ENCODE data around the gene DNASE1L3.

DNA sequence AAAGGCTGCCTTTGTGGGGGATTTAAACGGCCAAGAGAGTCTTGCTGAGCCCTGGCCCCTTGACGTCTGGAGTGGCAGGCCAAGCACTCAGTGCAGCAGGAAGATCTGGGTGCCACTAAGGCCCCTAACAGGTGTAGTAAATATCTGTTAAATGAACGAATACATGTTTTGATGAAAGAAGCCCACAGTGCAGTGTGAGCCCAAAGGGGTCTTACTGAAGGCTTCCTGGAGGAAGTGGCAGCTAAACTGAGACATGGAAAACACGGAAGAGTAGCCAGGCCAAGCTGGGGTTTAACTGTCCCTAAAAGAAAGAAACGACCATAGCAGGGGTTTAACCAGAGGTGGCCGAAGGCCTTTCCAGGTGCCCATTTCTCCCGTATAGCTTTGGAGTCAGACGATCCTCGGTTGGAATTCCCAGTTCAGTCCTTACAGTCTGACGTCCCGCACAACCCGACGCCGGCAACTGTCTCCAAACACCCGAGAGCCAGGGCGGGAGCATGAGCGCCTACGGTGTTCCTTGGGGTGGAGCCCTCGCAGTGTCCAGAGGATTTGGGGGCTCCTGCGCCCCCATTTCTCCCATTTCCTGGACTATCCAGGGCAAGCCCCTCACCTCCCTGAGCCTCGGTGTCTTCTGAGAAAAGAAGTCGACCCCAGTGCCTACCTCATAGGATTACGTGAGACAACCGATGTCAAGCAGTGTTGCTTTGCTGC is 25.9 kb upstream of the DNASE1L3 start:
- TF ChIP-seq, protein P1, sequence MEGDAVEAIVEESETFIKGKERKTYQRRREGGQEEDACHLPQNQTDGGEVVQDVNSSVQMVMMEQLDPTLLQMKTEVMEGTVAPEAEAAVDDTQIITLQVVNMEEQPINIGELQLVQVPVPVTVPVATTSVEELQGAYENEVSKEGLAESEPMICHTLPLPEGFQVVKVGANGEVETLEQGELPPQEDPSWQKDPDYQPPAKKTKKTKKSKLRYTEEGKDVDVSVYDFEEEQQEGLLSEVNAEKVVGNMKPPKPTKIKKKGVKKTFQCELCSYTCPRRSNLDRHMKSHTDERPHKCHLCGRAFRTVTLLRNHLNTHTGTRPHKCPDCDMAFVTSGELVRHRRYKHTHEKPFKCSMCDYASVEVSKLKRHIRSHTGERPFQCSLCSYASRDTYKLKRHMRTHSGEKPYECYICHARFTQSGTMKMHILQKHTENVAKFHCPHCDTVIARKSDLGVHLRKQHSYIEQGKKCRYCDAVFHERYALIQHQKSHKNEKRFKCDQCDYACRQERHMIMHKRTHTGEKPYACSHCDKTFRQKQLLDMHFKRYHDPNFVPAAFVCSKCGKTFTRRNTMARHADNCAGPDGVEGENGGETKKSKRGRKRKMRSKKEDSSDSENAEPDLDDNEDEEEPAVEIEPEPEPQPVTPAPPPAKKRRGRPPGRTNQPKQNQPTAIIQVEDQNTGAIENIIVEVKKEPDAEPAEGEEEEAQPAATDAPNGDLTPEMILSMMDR (CRISPR knock-in tag; IDR thresholded peaks at IDR 0.05), result no peak
- TF ChIP-seq NR2C2 (CRISPR knock-in tag; IDR thresholded peaks at IDR 0.05; ENCODE audit: borderline replicate concordance), result no peak
- TF ChIP-seq, protein P2, sequence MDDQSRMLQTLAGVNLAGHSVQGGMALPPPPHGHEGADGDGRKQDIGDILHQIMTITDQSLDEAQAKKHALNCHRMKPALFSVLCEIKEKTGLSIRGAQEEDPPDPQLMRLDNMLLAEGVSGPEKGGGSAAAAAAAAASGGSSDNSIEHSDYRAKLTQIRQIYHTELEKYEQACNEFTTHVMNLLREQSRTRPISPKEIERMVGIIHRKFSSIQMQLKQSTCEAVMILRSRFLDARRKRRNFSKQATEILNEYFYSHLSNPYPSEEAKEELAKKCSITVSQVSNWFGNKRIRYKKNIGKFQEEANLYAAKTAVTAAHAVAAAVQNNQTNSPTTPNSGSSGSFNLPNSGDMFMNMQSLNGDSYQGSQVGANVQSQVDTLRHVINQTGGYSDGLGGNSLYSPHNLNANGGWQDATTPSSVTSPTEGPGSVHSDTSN (CRISPR knock-in tag; IDR thresholded peaks at IDR 0.05; ENCODE audit: borderline replicate concordance), result no peak
- TF ChIP-seq NFIC (IDR thresholded peaks at IDR 0.05; ENCODE audit: low read length), result no peak
- no peak for TF ChIP-seq ZNF33A (CRISPR knock-in tag; IDR thresholded peaks at IDR 0.05; ENCODE audit: borderline replicate concordance)
- TF ChIP-seq JUN (CRISPR knock-in tag; IDR thresholded peaks at IDR 0.05), result no peak
- no peak for TF ChIP-seq ZSCAN9 (CRISPR knock-in tag; IDR thresholded peaks at IDR 0.05; ENCODE audit: borderline replicate concordance)
- no peak for TF ChIP-seq FOXC1 (CRISPR knock-in tag; IDR thresholded peaks at IDR 0.05; ENCODE audit: borderline replicate concordance)
